Ectodermal cell (in vitro differentiated cells): ENCODE results near the gene MOSMO.

Source experiments
- H3K27ac ChIP-seq: 2 replicates; pipeline ENCODE4 v1.7.0; 2013; ENCODE audit warnings: mild to moderate bottlenecking, low read depth, low read length; ENCODE audit not compliant: insufficient read depth, poor library complexity, severe bottlenecking
- H3K27me3 ChIP-seq: 2 replicates; pipeline ENCODE4 v1.7.0; 2013; ENCODE audit warnings: mild to moderate bottlenecking, low read length; ENCODE audit not compliant: insufficient read depth, control insufficient read depth, poor library complexity, severe bottlenecking
- H3K36me3 ChIP-seq: one replicate; pipeline ENCODE4 v1.7.0; 2013; ENCODE audit warnings: low read length; ENCODE audit not compliant: control insufficient read depth, insufficient read depth
- H3K4me1 ChIP-seq: one replicate; pipeline ENCODE4 v1.7.0; 2013; ENCODE audit warnings: low read length; ENCODE audit not compliant: control insufficient read depth, insufficient read depth
- H3K4me3 ChIP-seq: 2 replicates; pipeline ENCODE4 v1.7.0; 2013; ENCODE audit warnings: low read depth, low read length, control low read depth; ENCODE audit not compliant: insufficient read depth
- H3K9me3 ChIP-seq: 2 replicates; pipeline ENCODE4 v1.7.0; 2013; ENCODE audit warnings: mild to moderate bottlenecking, low read length, moderate library complexity; ENCODE audit not compliant: control insufficient read depth
- WGBS, 2 experiments: methylation state at CpG; one replicate each; pipeline ENCODE4 v1.1.7; 2013; ENCODE audit warnings: missing lambda C conversion rate in 2 of 2; 5-methylcytosine and 5-hydroxymethylcytosine counted together

Gene MOSMO

GRCh38 chr16:22081050-22081449 is 73.1 kb downstream of the MOSMO start:
- H3K4me3 ChIP-seq, result no peak overlapping the region
- no peaks in the 10 kb centered on the region for H3K4me1 ChIP-seq
- WGBS, 2 experiments, result 92 to 95% methylated on average over 2 to 3 of the region's 3 CpGs
- H3K27me3 ChIP-seq, result no peaks in the 10 kb centered on the region
- H3K36me3 ChIP-seq, result no peaks in the 10 kb centered on the region
- H3K9me3 ChIP-seq, result no peaks in the 10 kb centered on the region
- H3K27ac ChIP-seq, result no peak overlapping the region

GRCh38 chr16:22086440-22086839 is 78.5 kb downstream of the MOSMO start:
- Histone ChIP-seq H3K4me1 (no peaks in the 10 kb centered on the region), H3K27ac (no peak overlapping the region), H3K27me3 (no peaks in the 10 kb centered on the region), H3K36me3 (no peaks in the 10 kb centered on the region), H3K9me3 (no peaks in the 10 kb centered on the region), H3K4me3 (no peak overlapping the region)
- WGBS, 2 experiments, result 100% methylated on average over 1 of the region's 1 CpG

GRCh38 chr16:22088642-22089041 is 80.7 kb downstream of the MOSMO start:
- no peak overlapping the region for H3K4me3 ChIP-seq
- H3K27me3 ChIP-seq, result no peaks in the 10 kb centered on the region
- H3K27ac ChIP-seq, result no peak overlapping the region
- no peaks in the 10 kb centered on the region for H3K36me3 ChIP-seq
- H3K9me3 ChIP-seq, result no peaks in the 10 kb centered on the region
- 84 to 93% methylated on average over 1 of the region's 1 CpG for WGBS, 2 experiments
- H3K4me1 ChIP-seq, result peaks cover 10% of the 10 kb centered on the region

GRCh38 chr16:22089910-22090309 is 82.0 kb downstream of the MOSMO start:
- Histone ChIP-seq H3K9me3 (no peaks in the 10 kb centered on the region), H3K27me3 (no peaks in the 10 kb centered on the region), H3K27ac (no peak overlapping the region), H3K4me1 (peaks cover 10% of the 10 kb centered on the region), H3K4me3 (no peak overlapping the region), H3K36me3 (no peaks in the 10 kb centered on the region)
- WGBS, 2 experiments, result 94 to 96% methylated on average over 4 of the region's 4 CpGs

GRCh38 chr16:22091721-22092120 is 83.8 kb downstream of the MOSMO start:
- Histone ChIP-seq H3K4me3 (no peak overlapping the region), H3K27ac (no peak overlapping the region)
- WGBS, 2 experiments, result 93 to 94% methylated on average over 3 of the region's 3 CpGs

GRCh38 chr16:22092143-22092933 is 84.4 kb downstream of the MOSMO start, which contains the start of gene VWA3A:
VWA3A (plus strand) TSS chr16:22092541; CDS start chr16:22092638, 97 bp downstream.
- no peak within 1 kb of the TSS for H3K4me3 ChIP-seq
- no peaks in the 10 kb centered on the region for H3K9me3 ChIP-seq
- peak within 1 kb of the TSS; percentile 76 for H3K27ac ChIP-seq
- peaks cover 10% of the 10 kb centered on the region for H3K4me1 ChIP-seq
- no peaks in the 10 kb centered on the region for H3K36me3 ChIP-seq
- H3K27me3 ChIP-seq, result no peaks in the 10 kb centered on the region
- 53 to 55% methylated on average over 9 of the region's 9 CpGs for WGBS, 2 experiments

More at GRCh38 chr16:22091721-22092120, 83.8 kb downstream of the MOSMO start:
- Histone ChIP-seq H3K9me3 (no peaks in the 10 kb centered on the region), H3K27me3 (no peaks in the 10 kb centered on the region), H3K36me3 (no peaks in the 10 kb centered on the region), H3K4me1 (peaks cover 10% of the 10 kb centered on the region)

- Histone ChIP-seq H3K27ac (no peak overlapping the region), H3K27me3 (no peaks in the 10 kb centered on the region), H3K9me3 (no peaks in the 10 kb centered on the region), H3K4me3 (no peak overlapping the region), H3K4me1 (peaks cover 10% of the 10 kb centered on the region), H3K36me3 (no peaks in the 10 kb centered on the region)
- WGBS, 2 experiments, result 89 to 96% methylated on average over 3 of the region's 3 CpGs
Observed at GRCh38 chr16:22093331-22093730, 85.4 kb downstream of the MOSMO start.

GRCh38 chr16:22093996-22094395 is 86.1 kb downstream of the MOSMO start:
- no peaks in the 10 kb centered on the region for H3K9me3 ChIP-seq
- H3K27ac ChIP-seq, result peak overlapping the region; percentile 16
- H3K27me3 ChIP-seq, result no peaks in the 10 kb centered on the region
- no peaks in the 10 kb centered on the region for H3K36me3 ChIP-seq
- no peak overlapping the region for H3K4me3 ChIP-seq
- peaks cover 10% of the 10 kb centered on the region for H3K4me1 ChIP-seq
- 89% methylated on average over 3 of the region's 3 CpGs for WGBS, 2 experiments

- WGBS, 2 experiments, result 59% methylated on average over 6 to 7 of the region's 8 CpGs
Observed at GRCh38 chr16:22098405-22099255, 90.7 kb downstream of the MOSMO start.

More at GRCh38 chr16:22098405-22099255, 90.7 kb downstream of the MOSMO start:
- no peak overlapping the region for H3K4me3 ChIP-seq
- H3K27ac ChIP-seq, result no peak overlapping the region
- no peaks in the 10 kb centered on the region for H3K4me1 ChIP-seq
- H3K36me3 ChIP-seq, result no peaks in the 10 kb centered on the region
- no peaks in the 10 kb centered on the region for H3K27me3 ChIP-seq
- no peaks in the 10 kb centered on the region for H3K9me3 ChIP-seq
